ENCODE data around the gene CD38.
"Not testable (repeated sequence)": the region's sequence is repeated elsewhere in the genome, so short reads cannot be mapped to it uniquely, and the experiment has no call there.

CD38 gene

GRCh38 chr4:15793506-15794363 lies 15.6 kb downstream of the CD38 start:
- TF ChIP-seq JUND (IDR thresholded peaks at IDR 0.05; ENCODE audit: low read depth), result no peak
- in situ Hi-C loops (cut with HindIII; ENCODE audit: low pct_unique_long_range_greater_than_20kb, low sequenced_read_pairs), result no loop called here
- no peak for DNase-seq (ENCODE audit: low read depth in 1 of 2, low spot score in 1 of 2)

GRCh38 chr4:15794426-15794825 lies 16.3 kb downstream of the CD38 start:
- TF ChIP-seq JUND (IDR thresholded peaks at IDR 0.05; ENCODE audit: low read depth), result no peak
- no peak for DNase-seq (ENCODE audit: low read depth in 1 of 2, low spot score in 1 of 2)
- in situ Hi-C loops (cut with HindIII; ENCODE audit: low pct_unique_long_range_greater_than_20kb, low sequenced_read_pairs), result no loop called here

- no peak for TF ChIP-seq JUND (IDR thresholded peaks at IDR 0.05; ENCODE audit: low read depth)
- in situ Hi-C loops (cut with HindIII; ENCODE audit: low pct_unique_long_range_greater_than_20kb, low sequenced_read_pairs), result no loop called here
- no peak for DNase-seq (ENCODE audit: low read depth in 1 of 2, low spot score in 1 of 2)
Measured at GRCh38 chr4:15794905-15795304, 16.8 kb downstream of the CD38 start.

- no peak for TF ChIP-seq JUND (IDR thresholded peaks at IDR 0.05; ENCODE audit: low read depth)
- no peak for DNase-seq (ENCODE audit: low read depth in 1 of 2, low spot score in 1 of 2)
- in situ Hi-C loops (cut with HindIII; ENCODE audit: low pct_unique_long_range_greater_than_20kb, low sequenced_read_pairs), result no loop called here
Measured at GRCh38 chr4:15797320-15797719, 19.2 kb downstream of the CD38 start.

GRCh38 chr4:15799141-15799540 lies 21.0 kb downstream of the CD38 start:
- in situ Hi-C loops (cut with HindIII; ENCODE audit: low pct_unique_long_range_greater_than_20kb, low sequenced_read_pairs), result no loop called here
- TF ChIP-seq JUND (IDR thresholded peaks at IDR 0.05; ENCODE audit: low read depth), result no peak
- DNase-seq (ENCODE audit: low read depth in 1 of 2, low spot score in 1 of 2), result no peak

GRCh38 chr4:15799701-15800100 lies 21.6 kb downstream of the CD38 start:
- DNase-seq (ENCODE audit: low read depth in 1 of 2, low spot score in 1 of 2), result no peak
- TF ChIP-seq JUND (IDR thresholded peaks at IDR 0.05; ENCODE audit: low read depth), result no peak
- in situ Hi-C loops (cut with HindIII; ENCODE audit: low pct_unique_long_range_greater_than_20kb, low sequenced_read_pairs), result no loop called here

- DNase-seq (ENCODE audit: low read depth in 1 of 2, low spot score in 1 of 2); in situ Hi-C loops (cut with HindIII; ENCODE audit: low pct_unique_long_range_greater_than_20kb, low sequenced_read_pairs): not testable (repeated sequence)
Measured at GRCh38 chr4:15802497-15802896, 24.4 kb downstream of the CD38 start.

- DNase-seq (ENCODE audit: low read depth in 1 of 2, low spot score in 1 of 2), result peak; percentile 19 to 74
Measured at GRCh38 chr4:15805583-15806517, 27.7 kb downstream of the CD38 start.

GRCh38 chr4:15809058-15809457 lies 30.9 kb downstream of the CD38 start:
- DNase-seq (ENCODE audit: low read depth in 1 of 2, low spot score in 1 of 2), result no peak
- in situ Hi-C loops (cut with HindIII; ENCODE audit: low pct_unique_long_range_greater_than_20kb, low sequenced_read_pairs), result no loop called here
- TF ChIP-seq JUND (IDR thresholded peaks at IDR 0.05; ENCODE audit: low read depth), result no peak

More at GRCh38 chr4:15805583-15806517, 27.7 kb downstream of the CD38 start:
- no peak for TF ChIP-seq JUND (IDR thresholded peaks at IDR 0.05; ENCODE audit: low read depth)
- in situ Hi-C loops (cut with HindIII; ENCODE audit: low pct_unique_long_range_greater_than_20kb, low sequenced_read_pairs), result no loop called here

- in situ Hi-C loops (cut with HindIII; ENCODE audit: low pct_unique_long_range_greater_than_20kb, low sequenced_read_pairs), result no loop called here
- TF ChIP-seq JUND (IDR thresholded peaks at IDR 0.05; ENCODE audit: low read depth), result no peak
- no peak for DNase-seq (ENCODE audit: low read depth in 1 of 2, low spot score in 1 of 2)
Measured at GRCh38 chr4:15809466-15809865, 31.3 kb downstream of the CD38 start.

- DNase-seq (ENCODE audit: low read depth in 1 of 2, low spot score in 1 of 2), result peak in 1 of 2 experiments; percentile 43
- in situ Hi-C loops (cut with HindIII; ENCODE audit: low pct_unique_long_range_greater_than_20kb, low sequenced_read_pairs), result no loop called here
- no peak for TF ChIP-seq JUND (IDR thresholded peaks at IDR 0.05; ENCODE audit: low read depth)
Measured at GRCh38 chr4:15811703-15812337, 33.7 kb downstream of the CD38 start.
